Fibroblast of pulmonary artery (primary cell): ENCODE data around the gene TIE1.

Experiments used
- DNase-seq: peaks from one replicate; pipeline ENCODE4 v3.0.0-alpha.2; 2010; ENCODE audit warnings: low read depth
- H3K4me3 ChIP-seq: replicated peaks from 2 replicates; pipeline ENCODE4 v1.5.1; 2011; ENCODE audit warnings: low read depth, mild to moderate bottlenecking, control low read depth, low read length, moderate library complexity
- TF ChIP-seq, protein P1 (sequence below): IDR thresholded peaks from 2 replicates; pipeline ENCODE4 v1.5.1; 2011; ENCODE audit warnings: mild to moderate bottlenecking, control low read depth, low read length, inconsistent platforms; ENCODE audit errors: missing control alignments

The TIE1 gene

DNA sequence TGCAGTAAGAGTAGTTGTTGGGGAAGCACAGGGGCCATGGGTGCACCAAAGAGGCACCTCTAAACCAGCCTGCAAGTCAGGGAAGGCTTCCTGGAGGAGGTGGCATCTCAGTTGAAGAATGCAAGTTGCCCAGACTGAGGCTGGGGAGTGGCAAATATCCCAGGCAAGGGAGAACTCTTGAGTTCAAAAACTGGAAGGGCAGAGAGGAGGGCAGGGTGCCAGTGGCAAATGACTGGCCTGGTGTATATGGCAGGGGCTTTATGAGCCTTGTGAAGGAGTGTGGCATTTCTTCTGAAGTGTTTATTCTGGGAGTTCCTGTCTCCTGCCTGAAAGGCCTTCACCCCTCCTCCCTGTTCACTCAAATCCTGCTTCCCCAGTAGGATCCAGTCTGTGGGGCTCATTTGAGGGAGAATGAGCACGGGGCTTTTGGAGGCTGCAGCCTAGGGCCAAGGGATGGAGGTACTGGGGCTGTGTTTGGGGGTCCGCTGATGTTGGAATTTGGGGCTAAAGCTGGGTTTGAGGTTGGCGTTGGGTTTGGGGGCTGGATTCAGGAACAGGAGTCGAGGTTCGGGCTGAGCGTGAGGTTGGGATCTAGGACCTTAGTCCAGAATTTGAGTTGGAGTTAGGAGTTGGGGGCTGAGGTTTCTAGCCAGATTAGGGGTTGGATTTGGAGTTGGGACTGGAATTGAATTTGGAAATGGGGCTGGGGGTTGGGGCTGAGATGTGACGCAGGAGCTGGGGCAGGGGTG is 31.0 kb upstream of the TIE1 start, which contains the start of gene TMEM125:
Gene TMEM125, plus strand, starts transcription at position 357 of the 749 bp plus-strand sequence. CDS start 2,740 bp downstream, outside the sequence.
- DNase-seq = no peak
- TF ChIP-seq, protein P1, sequence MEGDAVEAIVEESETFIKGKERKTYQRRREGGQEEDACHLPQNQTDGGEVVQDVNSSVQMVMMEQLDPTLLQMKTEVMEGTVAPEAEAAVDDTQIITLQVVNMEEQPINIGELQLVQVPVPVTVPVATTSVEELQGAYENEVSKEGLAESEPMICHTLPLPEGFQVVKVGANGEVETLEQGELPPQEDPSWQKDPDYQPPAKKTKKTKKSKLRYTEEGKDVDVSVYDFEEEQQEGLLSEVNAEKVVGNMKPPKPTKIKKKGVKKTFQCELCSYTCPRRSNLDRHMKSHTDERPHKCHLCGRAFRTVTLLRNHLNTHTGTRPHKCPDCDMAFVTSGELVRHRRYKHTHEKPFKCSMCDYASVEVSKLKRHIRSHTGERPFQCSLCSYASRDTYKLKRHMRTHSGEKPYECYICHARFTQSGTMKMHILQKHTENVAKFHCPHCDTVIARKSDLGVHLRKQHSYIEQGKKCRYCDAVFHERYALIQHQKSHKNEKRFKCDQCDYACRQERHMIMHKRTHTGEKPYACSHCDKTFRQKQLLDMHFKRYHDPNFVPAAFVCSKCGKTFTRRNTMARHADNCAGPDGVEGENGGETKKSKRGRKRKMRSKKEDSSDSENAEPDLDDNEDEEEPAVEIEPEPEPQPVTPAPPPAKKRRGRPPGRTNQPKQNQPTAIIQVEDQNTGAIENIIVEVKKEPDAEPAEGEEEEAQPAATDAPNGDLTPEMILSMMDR = no peak
- no peak within 1 kb of the TSS for H3K4me3 ChIP-seq

- DNase-seq = no peak
- no peak overlapping the region for H3K4me3 ChIP-seq
These were observed 30.2 kb upstream of the TIE1 start for GRCh38 chr1:43270421-43271095.

DNA sequence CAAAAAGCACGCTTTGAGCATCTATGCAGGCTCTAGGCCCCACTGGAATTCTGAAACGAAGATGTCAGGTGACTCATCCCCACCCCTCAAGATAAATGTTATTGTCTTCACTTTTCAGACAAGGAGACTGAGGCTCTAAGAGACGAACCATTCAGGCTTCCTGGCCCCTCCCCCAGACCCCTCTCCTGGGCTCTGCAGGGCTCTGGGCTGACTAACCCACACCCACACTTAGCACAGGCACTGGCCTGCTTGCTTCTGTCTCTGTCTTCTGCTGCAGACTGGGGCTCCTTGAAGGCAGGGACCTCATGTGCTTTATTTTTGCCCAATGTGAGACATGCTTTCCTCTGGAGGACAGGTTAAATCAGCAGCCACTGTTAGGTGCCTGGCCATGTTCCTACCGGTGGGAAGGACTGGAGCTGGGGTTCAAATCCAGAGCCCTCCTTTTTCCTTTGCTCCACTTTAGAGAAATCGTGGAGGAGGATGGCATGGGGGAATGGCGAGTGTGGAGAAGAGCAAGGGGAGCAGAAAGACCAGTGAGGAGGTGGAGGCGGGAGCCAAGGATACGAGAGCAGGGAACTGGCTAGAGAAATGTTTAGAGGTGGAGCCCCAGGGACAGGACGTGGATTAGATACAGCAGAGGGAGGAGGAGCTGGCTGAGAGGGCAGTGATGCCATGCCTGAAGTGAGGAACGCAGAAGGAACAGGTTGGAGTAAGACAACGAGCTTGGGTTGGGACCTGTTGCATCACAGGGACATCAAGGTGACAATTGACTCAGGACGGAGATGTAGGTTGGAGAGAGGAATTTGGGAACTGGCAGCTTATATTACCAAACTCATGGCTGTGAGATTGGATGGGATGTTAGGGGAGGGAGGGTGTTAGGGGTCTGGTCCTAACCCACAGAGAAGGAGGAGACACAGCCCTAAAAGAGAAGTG is 29.3 kb upstream of the TIE1 start:
- no peak overlapping the region for H3K4me3 ChIP-seq
- DNase-seq = no peak
- TF ChIP-seq, protein P1 = no peak

More at GRCh38 chr1:43270421-43271095, 30.2 kb upstream of the TIE1 start:
- TF ChIP-seq, protein P1 = no peak

DNA sequence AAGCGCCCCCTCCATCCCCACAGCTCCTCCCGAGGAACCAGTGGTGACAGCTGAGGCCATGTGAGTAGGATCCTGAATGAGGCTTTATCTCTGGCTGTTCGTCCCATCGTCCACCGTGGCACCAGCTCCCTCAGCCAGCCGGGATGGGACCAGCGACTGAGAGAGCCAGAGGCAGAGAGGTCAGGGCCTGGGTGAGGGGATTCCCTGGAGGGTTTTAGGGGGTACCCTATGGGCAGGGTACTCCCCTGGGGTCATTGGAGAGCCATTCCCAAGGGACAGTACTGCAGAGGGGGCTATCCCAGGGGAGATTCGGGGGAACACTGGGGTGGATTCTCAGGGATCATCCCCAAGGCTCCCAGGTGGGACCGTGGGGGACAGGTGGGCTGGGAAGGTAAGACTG is 28.6 kb upstream of the TIE1 start:
- no peak for DNase-seq
- H3K4me3 ChIP-seq = no peak overlapping the region
- TF ChIP-seq, protein P1 = no peak

GRCh38 chr1:43272576-43273571 is 27.9 kb upstream of the TIE1 start:
- TF ChIP-seq, protein P1 = no peak
- no peak for DNase-seq
- no peak overlapping the region for H3K4me3 ChIP-seq

DNA sequence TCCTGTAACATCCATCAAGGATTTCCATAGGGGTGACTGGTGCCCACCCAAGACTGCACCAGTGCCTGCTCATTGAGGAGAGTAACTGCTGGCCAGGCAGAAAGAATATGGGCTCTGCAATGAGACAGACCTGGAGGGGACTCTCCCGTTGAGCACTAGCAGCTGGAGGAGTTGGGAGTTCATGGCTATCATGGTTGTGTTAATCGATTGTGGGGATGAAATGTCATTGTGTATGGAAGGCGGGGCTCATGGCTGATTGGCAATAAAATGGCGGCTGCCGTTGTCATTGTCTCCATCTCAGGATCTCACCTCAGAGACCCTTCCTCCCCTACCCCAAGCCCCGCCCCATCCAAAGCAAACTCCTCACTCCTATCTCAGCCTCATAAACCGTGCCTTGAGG is 27.1 kb upstream of the TIE1 start:
- no peak for DNase-seq
- TF ChIP-seq, protein P1 = no peak
- no peak overlapping the region for H3K4me3 ChIP-seq
